Measurements from ENCODE around the gene GPR157. TPM values are rescaled to one million over a fixed set of nuclear protein-coding genes. Genes with fewer than 3 reads are reported as not detected.

GPR157 gene
- total and polyA plus RNA-seq, 2 experiments from 2014 or later = 10.2 to 17.4 TPM

DNA sequence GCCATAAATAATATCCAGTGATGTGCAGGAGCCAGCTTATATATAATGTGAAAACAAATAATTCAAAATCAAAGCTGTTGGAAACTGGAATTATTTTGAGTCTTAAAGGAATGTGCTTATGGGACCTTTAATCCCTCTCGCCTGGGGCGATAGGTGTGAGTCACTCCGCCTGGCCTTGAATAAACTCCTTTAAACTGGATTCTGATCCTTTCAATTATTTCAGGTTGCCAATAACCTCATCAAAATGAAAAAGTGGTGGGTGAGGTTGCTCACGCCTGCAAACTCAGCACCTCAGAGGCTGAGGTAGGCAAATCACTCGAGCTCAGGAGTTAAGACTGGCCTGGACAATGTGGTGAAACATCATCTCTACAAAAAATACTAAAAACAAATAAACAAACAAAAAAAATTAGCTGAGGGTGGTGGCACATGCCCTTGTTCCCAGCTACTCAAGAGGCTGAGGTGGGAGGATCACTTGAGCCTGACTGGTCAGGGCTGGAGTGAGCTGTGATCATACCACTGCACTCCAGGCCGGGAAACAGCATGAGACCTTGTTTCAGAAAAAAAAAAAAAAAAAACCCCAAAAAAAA lies 48.1 kb downstream of the GPR157 start:
- no peaks in the 10 kb centered on the region for H3K9me3 ChIP-seq (ENCODE audit: low read depth)
- no peak overlapping the region for H3K4me3 ChIP-seq
- no peaks in the 10 kb centered on the region for H3K27me3 ChIP-seq
- no peaks in the 10 kb centered on the region for H3K36me3 ChIP-seq
- H3K27ac ChIP-seq = no peak overlapping the region
- H3K4me1 ChIP-seq (ENCODE audit: low read depth) = no peaks in the 10 kb centered on the region
- TF ChIP-seq, protein P1, sequence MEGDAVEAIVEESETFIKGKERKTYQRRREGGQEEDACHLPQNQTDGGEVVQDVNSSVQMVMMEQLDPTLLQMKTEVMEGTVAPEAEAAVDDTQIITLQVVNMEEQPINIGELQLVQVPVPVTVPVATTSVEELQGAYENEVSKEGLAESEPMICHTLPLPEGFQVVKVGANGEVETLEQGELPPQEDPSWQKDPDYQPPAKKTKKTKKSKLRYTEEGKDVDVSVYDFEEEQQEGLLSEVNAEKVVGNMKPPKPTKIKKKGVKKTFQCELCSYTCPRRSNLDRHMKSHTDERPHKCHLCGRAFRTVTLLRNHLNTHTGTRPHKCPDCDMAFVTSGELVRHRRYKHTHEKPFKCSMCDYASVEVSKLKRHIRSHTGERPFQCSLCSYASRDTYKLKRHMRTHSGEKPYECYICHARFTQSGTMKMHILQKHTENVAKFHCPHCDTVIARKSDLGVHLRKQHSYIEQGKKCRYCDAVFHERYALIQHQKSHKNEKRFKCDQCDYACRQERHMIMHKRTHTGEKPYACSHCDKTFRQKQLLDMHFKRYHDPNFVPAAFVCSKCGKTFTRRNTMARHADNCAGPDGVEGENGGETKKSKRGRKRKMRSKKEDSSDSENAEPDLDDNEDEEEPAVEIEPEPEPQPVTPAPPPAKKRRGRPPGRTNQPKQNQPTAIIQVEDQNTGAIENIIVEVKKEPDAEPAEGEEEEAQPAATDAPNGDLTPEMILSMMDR (IDR thresholded peaks at IDR 0.05; ENCODE audit: low read depth, low read length) = no peak
- no peak for DNase-seq (ENCODE audit: low read depth in 1 of 2, low spot score in 1 of 2)

DNA sequence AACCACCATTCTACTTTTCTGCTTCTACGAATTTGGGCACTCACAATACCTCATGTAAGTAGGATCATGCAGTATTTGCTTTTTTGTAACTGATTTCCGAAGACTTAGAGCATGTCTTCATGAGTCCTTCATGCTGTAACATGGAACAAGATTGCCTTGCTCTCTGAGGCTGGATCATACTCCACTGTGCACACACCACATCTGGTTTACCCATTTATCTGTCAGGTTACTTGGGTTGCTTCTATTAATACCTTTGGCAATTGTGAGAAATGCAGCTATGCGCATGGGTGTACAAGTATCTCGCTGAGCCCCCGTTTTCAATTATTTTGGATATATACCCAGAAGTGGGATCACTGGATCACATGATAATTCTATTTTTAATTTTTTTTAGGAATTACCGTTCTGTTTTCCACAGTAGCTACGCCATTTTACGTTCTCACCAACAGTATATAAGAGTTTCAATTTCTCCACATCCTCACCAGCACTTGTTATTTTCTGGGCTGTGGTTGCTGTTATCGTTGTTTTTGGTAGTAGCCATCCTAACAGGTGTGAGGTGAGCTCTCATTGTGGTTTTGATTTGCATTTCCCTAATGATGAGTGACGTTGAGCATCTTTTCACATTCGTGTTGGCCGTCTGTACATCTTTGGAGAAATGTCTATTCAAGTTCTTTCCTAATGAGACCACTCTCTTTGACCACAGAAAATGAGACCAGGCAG lies 48.8 kb downstream of the GPR157 start:
- no peaks in the 10 kb centered on the region for H3K36me3 ChIP-seq
- H3K4me1 ChIP-seq (ENCODE audit: low read depth) = no peaks in the 10 kb centered on the region
- no peaks in the 10 kb centered on the region for H3K9me3 ChIP-seq (ENCODE audit: low read depth)
- no peak overlapping the region for H3K4me3 ChIP-seq
- no peak for DNase-seq (ENCODE audit: low read depth in 1 of 2, low spot score in 1 of 2)
- no peak overlapping the region for H3K27ac ChIP-seq
- TF ChIP-seq, protein P1 (IDR thresholded peaks at IDR 0.05; ENCODE audit: low read depth, low read length) = no peak
- H3K27me3 ChIP-seq = no peaks in the 10 kb centered on the region

DNA sequence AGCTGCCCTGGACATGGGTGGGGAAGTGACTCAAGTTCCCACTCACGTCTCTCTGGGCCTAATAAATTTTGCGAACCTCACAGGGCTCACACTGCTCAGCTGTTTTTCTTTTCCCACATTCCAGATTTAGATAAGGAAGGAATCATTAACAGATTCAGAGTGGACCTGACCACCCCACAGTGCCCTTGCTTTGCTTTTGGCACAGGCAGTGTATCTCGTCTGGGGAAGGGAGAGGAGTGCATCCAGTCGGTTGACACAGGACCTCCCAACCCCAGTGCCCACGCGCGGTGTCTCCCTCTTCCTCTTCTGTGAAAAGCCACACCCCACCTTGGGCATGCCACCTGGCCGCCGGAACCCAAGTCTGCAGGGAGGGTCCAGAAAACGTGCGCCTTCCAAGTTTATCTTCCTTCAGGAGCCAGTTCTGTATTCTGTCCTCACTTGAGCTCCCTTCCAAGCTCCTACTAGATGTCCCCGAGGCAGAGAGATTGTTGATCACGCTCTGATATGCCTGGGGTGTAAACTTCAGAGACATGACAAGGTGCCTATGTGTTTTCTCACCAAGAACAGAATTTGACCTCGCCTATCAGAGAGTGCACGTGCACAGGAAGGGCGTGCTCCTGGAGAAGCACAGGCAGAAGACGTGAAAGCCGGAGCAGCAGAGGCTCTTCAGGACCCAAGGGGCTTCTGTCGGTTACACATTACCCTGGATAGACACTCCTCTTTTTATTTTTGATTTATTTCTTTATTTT lies 50.0 kb downstream of the GPR157 start:
- Histone ChIP-seq H3K4me1 (ENCODE audit: low read depth) (peaks cover 5% of the 10 kb centered on the region), H3K36me3 (no peaks in the 10 kb centered on the region), H3K27ac (no peak overlapping the region), H3K4me3 (no peak overlapping the region), H3K9me3 (ENCODE audit: low read depth) (no peaks in the 10 kb centered on the region), H3K27me3 (no peaks in the 10 kb centered on the region)
- no peak for DNase-seq (ENCODE audit: low read depth in 1 of 2, low spot score in 1 of 2)
- TF ChIP-seq, protein P1 (IDR thresholded peaks at IDR 0.05; ENCODE audit: low read depth, low read length) = no peak

DNA sequence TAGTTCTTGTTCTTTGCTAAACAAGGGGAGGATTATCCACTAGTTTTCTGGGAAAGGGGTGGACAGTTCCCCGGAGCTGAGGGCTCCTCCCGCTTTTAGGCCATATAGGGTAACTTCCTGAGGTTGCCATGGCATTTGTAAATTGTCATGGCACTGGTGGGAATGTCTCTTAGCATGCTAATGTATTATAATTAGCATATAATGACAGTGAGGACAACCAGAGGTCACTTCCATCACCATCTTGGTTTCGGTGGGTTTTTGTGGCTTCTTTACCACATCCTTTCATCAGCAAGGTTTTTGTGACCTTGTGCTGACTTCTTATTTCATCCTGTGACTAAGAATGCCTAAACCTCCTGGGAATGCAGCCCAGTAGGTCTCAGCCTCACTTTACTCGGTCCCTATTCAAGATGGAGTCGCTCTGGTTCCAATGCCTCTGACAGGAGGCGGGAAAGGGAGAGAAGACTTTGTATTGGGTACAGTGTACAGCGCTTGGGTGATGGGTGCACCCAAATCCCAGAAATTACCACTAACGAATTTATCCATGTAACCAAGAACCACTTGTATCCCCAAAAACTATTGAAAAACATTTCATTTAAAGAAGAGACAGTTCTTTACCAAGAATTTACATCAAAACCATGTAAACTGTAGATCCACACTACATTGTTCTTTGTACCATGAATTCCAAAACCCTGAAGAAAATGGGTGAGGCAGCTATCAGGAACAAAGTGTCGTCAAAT lies 50.7 kb downstream of the GPR157 start:
- no peak overlapping the region for H3K4me3 ChIP-seq
- H3K27ac ChIP-seq = no peak overlapping the region
- DNase-seq (ENCODE audit: low read depth in 1 of 2, low spot score in 1 of 2) = peak in 1 of 2 donors; percentile 27
- no peaks in the 10 kb centered on the region for H3K27me3 ChIP-seq
- H3K36me3 ChIP-seq = no peaks in the 10 kb centered on the region
- TF ChIP-seq, protein P1 (IDR thresholded peaks at IDR 0.05; ENCODE audit: low read depth, low read length) = no peak
- peaks cover 5% of the 10 kb centered on the region for H3K4me1 ChIP-seq (ENCODE audit: low read depth)
- H3K9me3 ChIP-seq (ENCODE audit: low read depth) = no peaks in the 10 kb centered on the region

DNA sequence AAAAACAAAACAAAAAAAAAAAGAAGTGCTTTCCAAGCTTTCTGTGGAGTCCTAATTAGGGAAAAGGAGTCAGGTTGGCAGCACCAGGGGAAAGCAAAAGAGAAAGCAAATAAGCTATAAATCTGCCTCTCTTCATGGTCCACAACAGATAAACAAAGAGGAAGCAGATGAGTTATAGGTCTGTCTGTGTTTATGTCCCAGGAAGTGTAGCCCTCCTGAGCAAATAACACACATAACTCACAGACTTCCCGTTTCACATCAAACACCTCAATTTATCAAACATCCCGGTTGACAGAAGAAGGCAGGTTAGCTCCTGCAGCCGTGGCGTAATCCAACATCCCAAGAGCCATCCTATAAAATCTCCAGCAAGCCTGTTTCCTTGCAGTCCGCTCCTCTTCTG lies 53.9 kb downstream of the GPR157 start:
- no peak overlapping the region for H3K4me3 ChIP-seq
- TF ChIP-seq, protein P1 (IDR thresholded peaks at IDR 0.05; ENCODE audit: low read depth, low read length) = no peak
- H3K4me1 ChIP-seq (ENCODE audit: low read depth) = peaks cover 5% of the 10 kb centered on the region
- no peaks in the 10 kb centered on the region for H3K27me3 ChIP-seq
- no peaks in the 10 kb centered on the region for H3K36me3 ChIP-seq
- H3K27ac ChIP-seq = no peak overlapping the region
- no peak for DNase-seq (ENCODE audit: low read depth in 1 of 2, low spot score in 1 of 2)
- H3K9me3 ChIP-seq (ENCODE audit: low read depth) = no peaks in the 10 kb centered on the region
